Muscle of leg (tissue), 11 donors: Measurements from ENCODE around the gene ADPRHL1. TPM values are rescaled to one million over a fixed set of nuclear protein-coding genes. Genes with fewer than 3 reads are reported as not detected.
A peak's percentile ranks its signal among the peaks of the same experiment; 100 is the strongest.

ENCODE experiments used
- DNase-seq: peaks from one replicate; pipeline ENCODE4 v3.0.0; 2013
- H3K27ac ChIP-seq: one replicate; pipeline ENCODE4 v1.5.1; 2013; ENCODE audit warnings: mild to moderate bottlenecking, low read length, control low read depth
- H3K27me3 ChIP-seq: one replicate; pipeline ENCODE4 v1.6.1; 2013; ENCODE audit warnings: low read length; ENCODE audit not compliant: control insufficient read depth, insufficient read depth
- H3K36me3 ChIP-seq: one replicate; pipeline ENCODE4 v1.6.1; 2013; ENCODE audit warnings: low read length; ENCODE audit not compliant: control insufficient read depth, insufficient read depth
- H3K4me1 ChIP-seq: one replicate; pipeline ENCODE4 v1.6.1; 2013; ENCODE audit warnings: low read length; ENCODE audit not compliant: control insufficient read depth, insufficient read depth
- H3K4me3 ChIP-seq: one replicate; pipeline ENCODE4 v1.5.1; 2013; ENCODE audit warnings: low read length, control low read depth
- H3K9me3 ChIP-seq: replicated peaks from 2 replicates; pipeline ENCODE4 v1.6.1; 2013; ENCODE audit warnings: low read depth, low read length; ENCODE audit not compliant: control insufficient read depth
- WGBS: methylation state at CpG from one replicate; pipeline ENCODE4 v1.1.5; 2013; ENCODE audit warnings: missing lambda C conversion rate; ENCODE audit not compliant: insufficient coverage; 5-methylcytosine and 5-hydroxymethylcytosine counted together
- polyA plus RNA-seq, 8 donors: library from polyadenylated mRNA; unstranded; fragments of 120-200 nt; gene quantifications; one replicate each; pipeline versions ENCODE4 v1.2.1 to v1.2.3, GENCODE V29; 2013; ENCODE audit warnings: inconsistent platforms in 1 of 8, low replicate concordance in 1 of 8; ENCODE audit not compliant: insufficient read length in 8 of 8, insufficient read depth in 1 of 8
- total RNA-seq: library from RNA; stranded (reverse); fragments of 120-200 nt; gene quantifications from one replicate; pipeline ENCODE4 v1.2.4, GENCODE V29; 2013

Gene ADPRHL1
- total and polyA plus RNA-seq, 9 donors: 150 to 282 (median 212) TPM

DNA sequence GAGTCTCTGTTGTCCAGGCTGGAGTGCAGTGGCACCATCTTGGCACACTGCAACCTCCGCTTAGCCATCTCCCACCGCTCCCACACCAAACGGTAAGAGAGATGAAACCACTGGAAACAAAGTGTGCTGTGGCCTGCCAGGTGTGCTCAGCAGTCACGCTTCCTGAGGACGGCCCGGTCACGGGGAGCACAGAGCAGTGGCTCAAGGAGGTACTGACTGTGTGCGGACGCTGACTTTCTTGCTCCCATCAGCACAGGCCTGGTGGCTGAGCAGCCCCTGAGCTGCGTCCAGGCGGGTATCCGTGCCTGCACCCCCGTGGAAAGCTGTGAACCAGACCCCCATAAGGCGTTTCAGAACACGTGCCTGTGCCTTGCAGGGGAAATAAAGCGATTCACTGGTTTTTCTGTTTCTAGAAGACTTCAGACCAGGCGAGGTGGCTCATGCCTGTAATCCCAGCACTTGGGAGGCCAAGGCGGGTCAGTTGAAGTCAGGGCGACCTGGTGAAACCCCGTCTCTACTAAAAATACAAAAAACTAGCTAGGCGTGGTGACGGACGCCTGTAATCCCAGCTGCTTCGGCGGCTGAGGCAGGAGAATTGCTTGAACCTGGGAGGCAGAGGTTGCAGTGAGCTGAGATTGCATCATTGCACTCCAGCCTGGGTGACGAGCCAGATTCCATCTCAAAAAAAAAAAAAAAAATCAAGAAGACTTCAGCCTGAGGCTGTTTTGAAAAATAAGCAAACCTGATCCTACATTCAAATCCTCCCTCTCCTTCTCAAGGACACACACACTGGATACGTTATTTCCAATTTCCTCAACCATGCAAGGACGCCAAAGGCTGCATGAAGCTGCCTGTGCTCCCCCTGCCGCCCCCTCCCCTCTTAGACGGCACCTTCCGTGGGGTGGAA, 25.5 kb downstream of the ADPRHL1 start:
- DNase-seq: no peak
- Histone ChIP-seq H3K9me3 (no peaks in the 10 kb centered on the region), H3K27ac (no peak overlapping the region), H3K36me3 (peaks cover 21% of the 10 kb centered on the region), H3K4me1 (peaks cover 12% of the 10 kb centered on the region), H3K4me3 (no peak overlapping the region), H3K27me3 (no peaks in the 10 kb centered on the region)
- WGBS: 86% methylated on average over 17 of the region's 31 CpGs

DNA sequence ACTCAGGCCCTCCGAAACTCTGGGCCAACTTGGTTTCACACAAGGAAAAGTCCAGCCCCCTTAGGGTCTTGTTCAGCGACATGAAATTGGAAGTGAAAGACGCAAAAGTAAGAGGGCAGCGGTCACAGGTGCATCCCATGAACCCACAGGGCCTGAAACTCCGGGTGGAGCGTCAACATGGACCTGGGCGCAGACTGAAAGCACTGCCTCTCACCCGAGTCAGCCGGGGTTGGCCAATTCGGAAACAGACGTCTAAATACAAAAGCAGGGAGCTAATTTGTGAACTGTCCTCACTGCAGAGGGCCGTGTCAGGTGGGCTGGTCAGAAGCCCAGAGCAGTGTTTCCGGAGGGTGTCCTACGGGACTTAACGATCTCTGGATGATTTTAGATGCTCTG, 26.7 kb downstream of the ADPRHL1 start:
- no peak for DNase-seq
- WGBS: 60% methylated on average over 15 of the region's 15 CpGs
- Histone ChIP-seq H3K4me1 (peaks cover 21% of the 10 kb centered on the region), H3K36me3 (peaks cover 21% of the 10 kb centered on the region), H3K27ac (no peak overlapping the region), H3K27me3 (no peaks in the 10 kb centered on the region), H3K9me3 (no peaks in the 10 kb centered on the region), H3K4me3 (no peak overlapping the region)

DNA sequence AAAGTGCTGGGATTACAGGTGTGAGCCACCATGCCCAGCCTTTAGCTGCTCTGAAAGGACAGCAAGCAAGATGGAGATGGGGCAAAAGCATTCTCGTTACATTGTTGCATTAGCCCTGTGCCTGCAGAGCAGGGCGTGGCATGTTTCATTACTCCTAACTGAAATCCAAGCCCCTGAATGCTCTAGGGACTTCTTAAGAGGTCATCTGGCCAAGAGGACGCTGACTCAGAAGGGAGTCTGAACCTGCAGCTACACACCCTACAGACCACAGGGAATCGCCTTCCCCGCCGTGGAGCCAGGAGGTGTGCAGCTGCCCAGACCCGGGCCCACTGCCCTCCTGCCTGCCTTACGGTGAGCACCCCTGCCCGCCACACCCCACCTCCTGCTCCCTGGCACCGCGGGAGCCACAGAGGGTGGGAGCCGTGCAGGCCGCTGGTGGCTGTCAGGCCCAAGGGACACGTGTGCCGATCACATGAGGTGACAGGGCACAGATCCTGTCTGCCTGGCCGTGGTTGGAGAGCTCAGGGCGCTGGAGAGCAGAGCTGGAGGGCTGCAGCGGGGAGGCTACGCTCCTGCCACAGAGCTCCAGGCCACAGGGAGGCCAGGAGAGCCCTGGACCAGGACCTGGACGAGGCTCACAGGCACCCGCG, 27.2 kb downstream of the ADPRHL1 start:
- WGBS: 77% methylated on average over 19 of the region's 22 CpGs
- Histone ChIP-seq H3K27ac (no peak overlapping the region), H3K36me3 (peaks cover 21% of the 10 kb centered on the region)

DNA sequence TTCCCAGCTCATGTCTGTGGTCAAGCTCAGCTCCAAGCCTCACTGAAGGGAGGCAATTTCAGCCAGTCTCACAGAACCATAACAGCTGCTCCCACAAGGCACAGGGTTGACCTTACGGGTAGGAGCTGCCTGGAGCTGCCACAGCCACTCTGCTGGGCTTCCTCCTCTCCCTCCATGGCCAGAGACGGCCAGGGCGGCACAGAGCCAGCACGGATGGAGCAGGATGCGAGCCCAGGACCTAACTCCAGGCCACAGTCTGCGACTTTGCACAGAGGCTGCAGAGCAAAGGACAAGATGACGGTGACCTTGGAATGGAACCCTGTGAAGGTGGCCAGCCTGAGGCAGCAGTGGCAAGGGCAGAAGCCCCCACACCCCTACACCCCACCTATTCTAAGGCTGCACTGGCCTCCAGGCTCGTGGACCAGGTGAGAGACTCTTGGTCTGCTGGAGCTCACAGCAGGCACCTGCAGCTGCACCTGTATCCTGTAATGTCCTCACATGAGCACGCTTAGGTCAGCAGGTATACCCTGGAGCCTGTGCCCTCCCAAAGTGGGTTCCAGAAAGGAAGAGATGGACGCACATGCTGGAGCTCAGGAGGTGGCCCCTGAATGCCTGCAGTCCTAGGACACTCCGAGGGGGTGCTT, 29.6 kb downstream of the ADPRHL1 start:
- H3K36me3 ChIP-seq: peaks cover 16% of the 10 kb centered on the region
- H3K27ac ChIP-seq: no peak overlapping the region
- no peak for DNase-seq
- peaks cover 2% of the 10 kb centered on the region for H3K27me3 ChIP-seq
- H3K4me3 ChIP-seq: no peak overlapping the region
- no peaks in the 10 kb centered on the region for H3K9me3 ChIP-seq
- 70% methylated on average over 10 of the region's 11 CpGs for WGBS
- H3K4me1 ChIP-seq: peaks cover 25% of the 10 kb centered on the region

More for the DNA sequence above, 27.2 kb downstream of the ADPRHL1 start:
- Histone ChIP-seq H3K27me3 (no peaks in the 10 kb centered on the region), H3K4me3 (no peak overlapping the region), H3K9me3 (no peaks in the 10 kb centered on the region), H3K4me1 (peaks cover 25% of the 10 kb centered on the region)
- no peak for DNase-seq

DNA sequence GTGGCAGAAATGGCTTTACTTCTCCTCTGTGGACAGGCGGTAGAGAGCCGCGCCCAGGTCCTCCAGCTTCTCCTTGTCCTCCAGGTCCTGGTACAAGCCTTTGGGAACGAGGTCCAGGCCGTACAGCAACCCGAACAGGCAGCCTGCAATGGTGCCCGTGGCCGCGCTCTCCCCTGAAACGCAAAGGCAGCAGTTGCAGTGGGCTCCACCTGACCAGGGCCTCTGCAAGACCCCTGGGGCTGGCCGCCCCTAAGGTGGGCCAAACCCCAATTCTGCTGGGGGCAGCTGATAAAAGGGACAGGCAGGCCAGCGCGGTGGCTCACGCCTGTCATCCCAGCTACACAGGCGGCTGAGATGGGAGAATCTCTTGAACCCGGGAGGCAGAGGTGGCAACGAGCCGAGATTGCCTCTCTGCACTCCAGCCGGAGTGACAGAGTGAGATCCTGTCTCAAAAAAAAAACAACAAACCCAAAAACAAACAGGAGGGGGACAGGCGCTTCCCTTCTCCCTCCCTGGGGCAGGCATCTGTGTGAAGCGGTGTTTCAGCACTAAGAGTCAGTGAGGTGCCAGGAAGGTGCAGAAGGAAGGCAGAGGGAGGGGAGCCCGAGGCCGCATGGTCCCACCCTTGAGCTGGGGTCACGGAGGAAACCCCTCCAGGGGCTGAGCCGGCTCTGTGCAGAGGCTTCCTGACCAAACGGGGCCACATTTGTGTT, 30.3 kb downstream of the ADPRHL1 start:
- 68% methylated on average over 19 of the region's 26 CpGs for WGBS
- peaks cover 6% of the 10 kb centered on the region for H3K27me3 ChIP-seq
- H3K4me3 ChIP-seq: no peak overlapping the region
- no peak for DNase-seq
- H3K4me1 ChIP-seq: peaks cover 27% of the 10 kb centered on the region
- no peaks in the 10 kb centered on the region for H3K9me3 ChIP-seq
- H3K36me3 ChIP-seq: peaks cover 13% of the 10 kb centered on the region
- no peak overlapping the region for H3K27ac ChIP-seq

DNA sequence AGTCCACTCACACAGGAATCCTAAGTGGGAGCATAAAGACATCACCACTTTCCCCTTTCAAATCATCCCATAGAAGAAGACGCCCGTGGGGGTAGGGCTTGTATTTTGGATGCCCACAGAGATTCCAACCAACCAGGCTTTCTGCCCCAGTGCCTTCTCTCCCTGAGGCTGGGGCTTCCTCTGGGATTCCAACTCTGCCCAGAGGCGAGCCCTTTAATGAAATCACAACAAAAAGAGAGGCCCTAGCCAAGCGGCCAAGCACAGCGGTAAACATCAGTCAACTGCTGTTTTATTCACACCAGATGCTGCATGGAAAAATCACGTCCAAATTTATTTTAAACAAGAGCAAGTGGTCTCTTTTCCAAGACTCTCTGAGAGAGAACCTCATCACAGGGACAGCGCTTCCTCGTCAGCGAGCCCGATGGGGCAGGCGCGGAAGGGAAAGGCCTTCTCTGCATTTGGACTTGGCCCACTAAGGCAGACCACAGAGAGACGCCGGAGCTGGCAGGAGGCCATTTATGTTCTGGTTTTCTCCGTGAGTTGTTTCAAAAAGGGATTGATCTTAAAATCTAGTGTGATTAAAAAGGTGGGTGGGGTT, 31.5 kb downstream of the ADPRHL1 start:
- Histone ChIP-seq H3K9me3 (no peaks in the 10 kb centered on the region), H3K36me3 (peaks cover 10% of the 10 kb centered on the region), H3K27ac (peak overlapping the region; percentile 65), H3K4me3 (no peak overlapping the region), H3K27me3 (peaks cover 11% of the 10 kb centered on the region), H3K4me1 (peaks cover 28% of the 10 kb centered on the region)
- DNase-seq: peak; percentile 96
- 9% methylated on average over 11 of the region's 15 CpGs for WGBS

DNA sequence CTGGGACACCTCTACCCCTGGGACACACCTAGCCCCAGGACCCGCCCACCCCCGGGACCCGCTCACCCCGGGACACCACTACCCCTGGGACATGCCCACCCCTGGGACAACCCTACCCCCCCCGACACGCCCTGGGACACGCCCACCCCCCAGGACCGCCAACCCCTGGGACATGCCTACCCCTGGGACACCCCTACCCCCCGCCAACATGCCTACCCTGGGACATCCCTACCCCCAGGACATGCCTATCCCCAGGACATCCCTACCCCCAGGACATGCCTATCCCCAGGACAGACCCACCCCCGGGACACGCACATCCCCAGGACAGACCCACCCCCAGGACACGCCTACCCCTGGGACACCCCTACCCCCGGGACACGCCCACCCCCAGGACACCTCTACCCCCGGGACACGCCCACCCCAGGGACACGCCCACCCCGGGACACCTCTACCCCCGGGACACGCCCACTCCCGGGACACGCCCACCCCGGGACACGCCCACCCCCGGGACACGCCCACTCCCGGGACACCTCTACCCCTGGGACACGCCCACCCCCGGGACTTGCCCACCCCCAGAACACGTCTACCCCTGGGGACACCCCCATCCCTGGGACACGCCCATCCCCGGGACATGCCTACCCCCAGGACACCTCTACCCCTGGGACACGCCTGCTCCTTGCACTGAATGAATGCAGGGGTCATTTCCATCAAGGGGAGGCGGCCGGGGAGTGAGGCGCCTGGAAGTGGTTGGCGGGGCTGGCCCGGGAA, 32.3 kb downstream of the ADPRHL1 start:
- H3K4me1 ChIP-seq: peaks cover 22% of the 10 kb centered on the region
- peak overlapping the region; percentile 65 for H3K27ac ChIP-seq
- peaks cover 11% of the 10 kb centered on the region for H3K27me3 ChIP-seq
- no peaks in the 10 kb centered on the region for H3K9me3 ChIP-seq
- peaks cover 4% of the 10 kb centered on the region for H3K36me3 ChIP-seq
- DNase-seq: no peak
- WGBS: 59% methylated on average over 11 of the region's 38 CpGs
- no peak overlapping the region for H3K4me3 ChIP-seq

DNA sequence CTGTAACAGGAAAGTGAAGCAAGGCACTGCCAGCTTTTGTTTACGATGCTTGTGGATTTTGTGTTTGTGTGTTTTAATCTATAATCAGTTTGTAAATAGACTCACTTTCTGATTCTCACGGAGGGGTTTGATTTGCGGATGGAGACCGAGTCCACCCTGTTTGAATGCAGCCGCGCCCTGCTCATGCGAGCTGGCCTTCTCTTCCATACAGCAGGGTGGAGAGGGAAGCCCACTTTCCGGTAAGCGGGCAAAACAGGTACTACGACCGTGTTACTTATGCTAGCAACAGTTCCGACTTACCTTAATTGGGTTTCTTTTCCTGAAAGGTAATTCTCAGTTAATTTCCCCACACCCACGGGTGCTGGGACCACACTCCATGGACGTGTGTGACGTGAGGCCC, 33.1 kb downstream of the ADPRHL1 start:
- no peak overlapping the region for H3K4me3 ChIP-seq
- H3K4me1 ChIP-seq: peaks cover 22% of the 10 kb centered on the region
- H3K9me3 ChIP-seq: no peaks in the 10 kb centered on the region
- WGBS: 83% methylated on average over 5 of the region's 15 CpGs
- no peak for DNase-seq
- peaks cover 11% of the 10 kb centered on the region for H3K27me3 ChIP-seq
- peaks cover 3% of the 10 kb centered on the region for H3K36me3 ChIP-seq
- H3K27ac ChIP-seq: no peak overlapping the region

DNA sequence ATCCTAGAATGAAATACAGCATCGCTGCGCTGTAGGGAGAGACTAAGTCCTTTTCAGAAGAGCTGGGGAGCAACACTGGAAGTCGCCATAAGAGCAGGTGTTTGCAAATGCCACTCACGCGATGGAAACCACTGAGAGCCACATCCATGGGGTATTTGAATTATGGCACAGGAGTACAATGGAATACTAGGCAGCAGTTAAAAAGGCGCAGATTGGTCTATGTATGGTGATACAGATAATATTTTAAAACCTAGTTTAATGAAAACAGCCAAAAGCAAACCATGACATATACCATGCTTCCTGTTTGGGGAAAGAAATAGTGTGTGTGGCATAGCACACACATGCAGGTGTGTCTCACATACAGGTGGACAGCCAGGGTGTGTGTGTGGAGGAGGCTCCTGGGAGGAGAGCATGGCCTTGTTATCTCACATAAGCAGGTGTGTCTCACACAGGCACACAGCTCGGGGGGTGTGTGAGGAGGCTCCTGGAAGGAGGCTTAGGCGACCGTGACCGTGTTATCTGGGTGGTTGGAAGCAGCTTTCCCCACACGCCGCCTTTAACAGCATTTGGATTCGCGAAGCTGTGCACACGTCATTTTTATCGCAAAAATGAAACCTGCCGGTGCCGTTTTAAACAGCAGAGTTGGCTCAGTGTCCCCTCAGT, 33.6 kb downstream of the ADPRHL1 start:
- peaks cover 22% of the 10 kb centered on the region for H3K4me1 ChIP-seq
- no peak overlapping the region for H3K27ac ChIP-seq
- WGBS: 87% methylated on average over 15 of the region's 18 CpGs
- no peak for DNase-seq
- no peaks in the 10 kb centered on the region for H3K9me3 ChIP-seq
- H3K27me3 ChIP-seq: peaks cover 11% of the 10 kb centered on the region
- peaks cover 3% of the 10 kb centered on the region for H3K36me3 ChIP-seq
- H3K4me3 ChIP-seq: no peak overlapping the region
